Measurements from ENCODE around the gene LEFTY2.
A peak's percentile ranks its signal among the peaks of the same experiment; 100 is the strongest.
"Not testable (repeated sequence)": the region's sequence is repeated elsewhere in the genome, so short reads cannot be mapped to it uniquely, and the experiment has no call there.

LEFTY2 gene

DNA sequence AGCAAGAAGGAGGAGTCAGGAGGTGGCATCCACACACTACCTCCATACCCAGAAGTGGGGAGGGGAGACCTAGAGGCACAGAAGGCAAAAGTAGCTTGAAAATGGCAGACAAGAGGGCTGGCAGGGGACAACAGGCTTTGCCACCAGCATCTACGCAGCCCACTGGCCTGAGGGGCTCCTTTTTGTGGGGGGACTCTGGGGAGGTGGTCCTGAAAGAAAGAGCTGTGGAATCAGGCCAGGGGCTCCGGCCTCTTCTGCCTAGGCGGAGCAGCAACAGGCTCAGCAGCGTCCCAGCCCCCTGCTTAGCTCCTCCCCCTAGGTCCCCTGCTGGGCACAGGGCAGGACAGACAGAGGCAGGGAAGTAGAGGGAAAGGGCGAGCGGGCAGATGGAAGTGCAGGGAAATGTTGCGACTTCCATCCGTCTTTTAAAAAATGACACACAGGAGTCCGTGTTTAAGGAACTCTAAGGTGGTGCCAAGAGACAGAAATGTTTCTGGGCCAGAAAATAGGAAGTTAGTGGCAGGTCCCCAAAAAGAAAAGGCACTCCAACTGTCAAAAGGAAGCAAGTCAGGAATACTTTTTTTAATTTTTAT is 10.0 kb upstream of the LEFTY2 start:
- no peak for DNase-seq

DNA sequence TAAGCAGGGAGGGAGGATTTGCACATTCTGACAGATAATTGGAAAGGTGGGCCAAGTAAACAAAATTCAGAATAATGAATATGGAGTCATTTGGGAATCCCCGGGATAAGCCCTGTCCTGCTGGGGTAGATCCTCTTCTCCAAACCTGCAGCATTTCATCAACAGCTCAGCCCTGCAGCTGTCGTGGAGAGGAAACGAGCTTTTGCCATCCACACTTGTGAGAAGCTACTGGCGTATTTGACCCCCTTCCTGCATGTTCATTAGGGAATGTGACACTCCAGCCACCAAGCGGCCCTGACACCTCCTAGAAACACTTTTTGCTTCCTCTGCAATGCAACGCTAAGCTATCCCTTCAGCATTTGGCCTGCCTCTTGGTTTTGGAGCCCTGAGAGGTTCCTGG is 8.0 kb upstream of the LEFTY2 start:
- no peak for DNase-seq

DNA sequence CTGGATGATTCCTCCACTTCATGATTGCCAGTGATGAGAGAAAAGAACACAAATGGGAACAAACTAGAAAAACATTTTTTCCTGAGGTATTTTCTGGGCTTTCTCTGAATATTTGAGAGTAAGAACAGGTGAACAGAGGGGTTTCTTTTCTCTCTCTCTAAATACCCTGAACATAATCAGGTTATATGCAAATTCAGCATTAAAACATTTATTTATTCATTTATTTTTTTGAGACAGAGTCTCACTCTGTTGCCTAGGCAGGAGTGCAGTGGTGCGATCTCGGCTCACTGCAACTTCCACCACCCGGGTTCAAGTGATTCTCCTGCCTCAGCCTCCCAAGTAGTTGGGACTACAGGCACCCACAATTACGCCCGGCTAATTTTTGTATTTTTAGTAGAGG is 5.8 kb upstream of the LEFTY2 start:
- no peak for DNase-seq

DNA sequence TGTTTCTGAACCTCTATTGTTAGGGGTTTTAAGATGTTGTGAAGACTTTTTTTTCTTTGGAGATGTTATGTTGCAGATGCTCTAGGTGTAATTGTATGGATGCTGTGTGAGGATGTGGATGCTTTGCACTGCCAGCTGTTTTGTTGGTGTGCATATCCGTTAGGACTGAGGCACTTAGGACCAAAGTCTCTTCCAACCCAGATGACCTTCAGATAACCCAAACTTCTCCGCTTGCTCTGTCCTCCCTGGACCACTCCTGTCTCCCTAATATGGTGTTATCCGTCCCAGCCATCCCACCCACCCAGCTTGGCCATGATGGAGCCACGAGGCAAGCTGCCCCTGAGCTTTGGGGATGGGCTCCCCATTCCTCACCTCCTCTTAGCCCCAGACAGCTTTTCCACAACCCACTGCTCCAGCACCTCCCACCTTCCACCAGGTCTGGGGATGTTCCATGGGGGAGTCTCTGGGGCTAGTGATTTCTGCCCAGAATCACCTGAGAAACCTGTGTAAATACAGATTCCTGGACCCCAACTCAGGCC is 5.1 kb upstream of the LEFTY2 start:
- no peak for DNase-seq

DNA sequence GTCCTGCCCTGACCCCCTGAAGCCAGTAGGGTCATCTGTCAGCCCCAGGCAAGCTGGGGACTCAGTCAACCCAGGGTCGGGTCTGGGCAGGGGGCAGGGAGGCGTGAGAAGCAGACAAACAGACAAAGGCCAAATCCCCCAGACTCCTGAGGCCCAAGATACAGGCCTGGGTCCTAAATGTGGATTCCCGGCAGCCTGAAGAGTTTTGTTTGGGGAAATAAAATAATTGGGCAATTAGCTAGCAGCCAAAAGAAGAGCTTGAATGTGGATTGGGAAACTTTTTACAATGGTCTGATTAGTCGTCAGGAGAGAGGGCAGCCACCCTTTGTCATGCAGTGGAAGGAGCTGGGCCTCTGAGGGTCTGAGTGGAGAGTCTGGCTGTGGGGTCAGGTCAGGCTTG is 4.5 kb upstream of the LEFTY2 start:
- DNase-seq, result no peak

DNA sequence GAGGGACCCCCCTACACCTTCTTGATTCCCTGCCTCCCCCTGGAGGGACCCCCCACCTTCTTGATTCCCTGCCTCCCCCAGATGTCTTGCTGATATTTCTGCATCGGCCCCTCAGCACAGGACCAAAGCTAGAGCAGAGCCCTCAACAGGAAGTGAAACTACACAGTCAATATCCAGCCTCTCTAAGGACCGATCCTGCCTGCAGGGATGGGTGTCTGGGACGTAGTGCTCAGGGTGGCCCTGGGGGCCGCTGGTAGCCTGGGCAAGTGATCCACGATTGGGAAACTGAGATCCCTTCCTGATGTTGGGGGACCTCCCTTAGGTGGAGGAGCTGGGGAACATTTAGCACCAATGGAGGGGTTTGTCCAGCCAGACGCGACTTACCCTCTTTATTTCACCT is 3.9 kb upstream of the LEFTY2 start:
- DNase-seq, result no peak

DNA sequence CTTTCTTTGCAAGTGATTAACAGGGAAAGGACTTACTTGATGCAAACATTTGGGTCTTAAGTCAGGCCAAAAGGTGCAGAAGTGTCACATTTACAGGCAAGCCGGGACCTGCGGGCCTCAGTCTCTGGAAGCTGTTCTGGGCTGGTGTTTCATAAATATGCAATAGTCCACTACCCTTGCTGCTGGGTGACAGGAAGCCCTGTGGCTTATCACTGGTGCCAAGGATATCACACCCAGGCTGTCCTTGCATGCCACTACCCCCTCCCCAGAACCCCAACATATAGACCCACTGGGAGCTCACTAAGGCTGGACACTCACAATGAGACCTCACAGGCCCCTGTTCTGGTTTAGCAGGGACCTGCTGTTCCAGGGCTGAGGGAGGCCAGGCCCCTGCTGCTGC is 3.4 kb upstream of the LEFTY2 start:
- no peak for DNase-seq

DNA sequence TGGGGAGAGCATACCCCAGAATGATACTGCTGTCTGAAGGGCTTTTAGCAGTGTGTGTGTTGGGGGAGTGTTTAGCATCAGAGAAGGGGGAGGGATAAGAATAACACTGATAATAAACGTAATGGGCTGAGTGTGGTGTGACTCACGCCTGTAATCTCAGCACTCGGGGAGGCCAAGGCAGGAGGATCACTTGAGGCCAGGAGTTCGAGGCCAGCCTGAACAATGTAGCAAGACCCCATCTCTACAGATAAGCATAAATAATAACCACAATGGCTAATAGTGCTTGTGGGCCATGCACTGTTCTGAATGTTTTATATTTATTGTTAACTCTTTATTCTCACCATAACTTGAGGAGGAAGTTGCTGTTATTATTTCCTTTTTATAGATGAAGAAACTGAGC is 2.6 kb upstream of the LEFTY2 start:
- DNase-seq, result no peak

DNA sequence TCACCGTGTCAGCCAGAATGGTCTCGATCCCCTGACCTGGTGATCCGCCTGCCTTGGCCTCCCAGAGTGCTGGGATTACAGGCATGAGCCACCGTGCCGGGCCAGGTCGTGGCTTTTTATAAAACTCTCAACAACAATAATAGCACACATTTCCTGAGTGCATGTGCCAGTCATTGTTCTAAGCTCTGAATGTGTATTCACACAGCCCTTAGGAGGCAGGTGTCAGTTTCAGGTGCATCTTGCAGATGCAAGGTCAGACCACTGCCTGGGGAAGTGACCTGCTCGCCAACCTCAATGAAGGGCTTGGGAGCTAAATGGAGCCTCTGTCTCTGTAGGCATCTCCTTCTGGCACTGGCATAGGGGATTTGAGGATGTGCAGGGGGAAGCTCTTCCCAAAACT is 1.6 kb upstream of the LEFTY2 start:
- DNase-seq, result no peak

DNA sequence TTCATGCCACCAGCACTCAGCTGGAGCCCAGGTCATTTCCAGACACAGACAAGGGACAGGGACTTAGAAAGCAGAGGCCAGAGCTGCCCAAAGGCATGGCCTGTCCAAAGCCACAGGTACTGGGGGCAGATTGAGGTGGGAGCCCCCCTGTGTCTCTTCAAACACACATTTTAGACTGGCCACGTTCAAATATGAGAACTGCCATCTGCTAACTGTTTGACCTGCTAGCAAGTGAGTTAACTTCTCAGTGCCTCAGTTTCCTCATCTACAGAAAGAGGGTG is 862 bp upstream of the LEFTY2 start:
- DNase-seq, result no peak

DNA sequence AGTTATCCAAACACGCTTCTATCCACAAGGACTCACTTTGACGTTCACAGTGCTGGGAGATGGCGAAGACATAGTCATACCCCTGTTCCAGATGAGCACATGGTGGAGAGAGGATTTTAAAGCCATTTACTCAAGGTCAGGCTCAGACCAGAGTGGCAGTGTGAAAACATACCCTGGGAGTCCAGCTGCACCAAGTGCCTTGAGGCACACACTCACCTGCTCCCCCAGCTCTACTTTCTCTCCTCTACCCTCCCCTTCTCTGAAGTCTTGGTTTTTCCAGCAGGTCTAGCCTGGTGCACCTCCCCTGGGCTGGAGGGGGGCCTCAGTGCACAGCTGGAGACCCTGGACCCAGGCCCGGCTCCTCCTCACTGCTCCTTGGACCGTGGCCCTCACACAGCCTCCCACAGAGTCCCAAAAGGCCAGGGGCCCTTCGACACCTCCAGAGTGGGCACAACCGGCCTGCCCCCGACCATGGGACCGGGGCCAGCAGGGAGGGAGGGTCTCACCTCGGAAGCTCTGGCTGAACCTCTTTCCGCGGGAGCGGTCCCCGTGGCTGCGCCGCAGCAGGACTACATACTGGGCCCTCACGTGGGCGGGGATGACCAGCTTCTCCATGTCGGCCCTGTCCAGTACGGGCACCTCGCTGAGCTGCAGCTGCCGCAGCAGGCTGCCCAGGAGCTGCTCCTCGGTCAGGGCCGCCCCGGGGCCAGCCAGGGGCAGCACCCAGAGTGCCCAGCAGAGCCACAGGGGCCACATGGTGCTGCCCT is 452 bp downstream of the LEFTY2 start:
- no peak for DNase-seq

DNA sequence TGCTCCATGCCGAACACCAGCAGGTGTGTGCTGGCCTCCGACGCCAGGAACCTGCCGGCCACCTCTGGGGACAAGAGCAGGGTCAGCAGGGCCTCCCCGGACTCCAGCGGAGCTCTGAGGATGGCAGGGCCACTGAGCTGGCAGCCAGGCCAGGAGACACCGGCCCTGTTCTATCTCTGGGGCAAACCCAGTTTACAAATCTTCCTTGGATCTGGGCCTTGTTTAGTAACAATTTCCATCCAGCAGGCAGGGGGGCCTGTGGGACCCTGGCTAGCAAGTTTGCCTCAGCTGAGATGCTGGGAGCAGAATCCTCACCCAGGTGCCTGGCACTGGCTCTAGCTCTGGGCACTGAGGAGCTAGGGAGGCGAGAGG is 1.1 kb downstream of the LEFTY2 start:
- DNase-seq, result not testable (repeated sequence)

DNA sequence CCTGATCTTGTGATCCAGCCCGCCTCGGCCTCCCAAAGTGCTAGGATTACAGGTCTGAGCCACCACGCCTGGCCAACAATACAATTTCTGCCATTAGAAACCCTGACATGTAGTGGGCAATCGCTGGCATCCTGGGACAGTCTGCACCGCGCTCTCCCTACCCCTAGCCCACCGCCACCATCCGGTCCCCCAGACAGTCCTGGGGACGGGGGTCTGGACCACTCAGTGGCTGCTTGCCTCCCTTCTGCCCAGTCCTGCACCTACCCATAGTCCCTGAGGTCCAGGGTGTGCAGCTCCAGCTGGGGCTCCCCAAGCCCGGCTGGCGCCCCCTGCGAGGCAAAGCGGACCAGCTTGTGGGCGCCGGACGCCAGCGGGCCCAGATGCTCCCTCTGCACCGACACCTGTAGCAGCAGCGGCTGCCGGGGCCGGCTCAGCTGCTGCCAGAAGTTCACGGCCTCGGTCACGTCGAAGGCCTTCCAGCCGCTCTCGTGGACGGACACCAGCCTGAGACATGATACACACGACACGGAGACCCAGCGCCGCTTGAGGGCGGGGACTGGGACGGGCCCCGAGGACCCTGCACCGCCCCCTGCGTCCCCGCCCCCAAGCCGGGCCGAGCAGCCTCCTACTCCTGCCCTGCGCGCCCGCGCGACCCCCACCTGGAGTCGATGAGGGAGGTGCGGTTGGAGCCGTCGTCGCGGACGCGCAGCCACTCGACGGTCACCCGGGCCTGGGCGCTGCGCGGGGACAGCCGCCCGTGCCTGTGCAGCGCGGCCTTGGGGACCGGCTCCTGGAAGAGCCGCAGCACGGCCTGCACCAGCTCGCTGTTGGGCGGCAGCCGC is 1.7 kb downstream of the LEFTY2 start:
- DNase-seq, result peak; percentile 55

DNA sequence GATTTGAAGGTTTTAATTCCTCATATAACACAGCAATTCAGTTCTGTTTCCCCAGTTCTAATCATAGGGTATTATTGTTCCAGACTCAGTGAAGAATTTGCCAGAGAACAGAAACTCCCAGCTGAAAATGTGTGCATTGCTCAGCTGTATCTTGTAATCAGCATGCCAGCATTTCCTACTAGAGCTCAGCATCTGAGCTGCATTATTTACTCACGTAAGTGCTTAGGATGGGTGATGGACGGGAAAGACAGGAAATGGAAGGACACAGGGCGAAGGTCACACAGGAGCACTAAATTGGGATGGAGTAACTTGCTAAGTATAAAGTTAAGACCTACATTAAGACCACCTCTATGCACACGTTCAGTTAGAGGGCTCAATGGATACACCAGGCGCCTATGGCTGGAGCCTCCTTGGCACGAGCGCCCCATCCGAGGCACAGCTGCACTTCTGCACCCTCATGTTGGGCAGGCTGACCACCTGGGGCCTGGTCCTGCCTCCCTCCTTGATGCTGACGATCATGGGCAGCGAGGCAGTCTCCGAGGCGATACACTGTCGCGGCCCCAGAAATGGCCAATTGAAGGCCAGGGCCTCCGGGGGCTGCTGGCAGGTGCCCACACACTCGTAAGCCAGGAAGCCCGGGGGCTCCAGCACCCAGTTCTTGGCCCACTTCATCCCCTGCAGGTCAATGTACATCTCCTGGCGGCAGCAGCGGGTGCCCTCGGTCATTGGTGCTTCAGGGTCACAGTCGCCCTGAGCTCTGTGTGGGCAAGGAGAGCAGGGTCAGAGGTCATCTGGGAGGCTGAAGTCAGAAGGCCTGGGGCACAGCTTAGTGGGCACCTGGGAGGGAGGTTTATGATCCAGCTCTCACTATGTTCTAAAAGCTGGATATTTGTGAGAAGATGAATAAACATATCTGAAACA is 3.7 kb downstream of the LEFTY2 start:
- no peak for DNase-seq

DNA sequence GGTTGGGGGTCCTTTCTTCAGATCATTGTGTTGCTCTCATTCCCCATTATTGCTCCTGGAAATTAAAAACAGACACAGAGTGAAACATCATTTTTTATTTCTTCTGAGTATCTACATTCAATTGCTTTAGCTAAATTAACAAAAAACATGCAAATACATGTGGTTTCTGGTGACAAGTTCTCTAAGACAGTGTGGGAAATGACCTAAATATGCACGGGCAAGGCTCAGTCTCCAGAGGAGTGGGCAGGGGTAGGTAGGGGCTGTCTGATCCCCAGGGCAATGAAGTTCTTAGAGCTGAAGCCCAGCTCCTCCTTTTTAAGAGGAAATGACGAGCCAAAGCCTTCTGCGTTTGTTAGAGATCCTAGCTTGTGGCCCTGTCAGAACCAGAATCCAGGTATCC is 4.5 kb downstream of the LEFTY2 start:
- no peak for DNase-seq

DNA sequence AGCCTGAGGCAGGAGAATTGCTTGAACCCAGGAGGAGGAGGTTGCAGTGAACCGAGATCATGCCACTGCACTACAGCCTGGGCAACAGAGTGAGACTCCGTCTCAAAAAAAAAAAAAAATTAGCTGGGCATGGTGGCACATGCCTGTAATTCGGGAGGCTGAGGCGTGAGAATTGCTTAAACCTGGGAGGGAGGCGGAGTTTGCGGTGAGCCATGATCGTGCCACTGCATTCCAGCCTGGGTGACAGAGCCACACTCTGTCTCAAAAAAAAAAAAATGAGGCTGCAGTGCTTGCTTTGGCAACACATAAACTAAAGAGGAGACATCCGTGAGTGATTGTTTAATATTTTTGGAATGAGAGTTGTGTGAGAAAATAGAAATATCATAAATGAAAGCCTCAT is 4.9 kb downstream of the LEFTY2 start:
- not testable (repeated sequence) for DNase-seq

DNA sequence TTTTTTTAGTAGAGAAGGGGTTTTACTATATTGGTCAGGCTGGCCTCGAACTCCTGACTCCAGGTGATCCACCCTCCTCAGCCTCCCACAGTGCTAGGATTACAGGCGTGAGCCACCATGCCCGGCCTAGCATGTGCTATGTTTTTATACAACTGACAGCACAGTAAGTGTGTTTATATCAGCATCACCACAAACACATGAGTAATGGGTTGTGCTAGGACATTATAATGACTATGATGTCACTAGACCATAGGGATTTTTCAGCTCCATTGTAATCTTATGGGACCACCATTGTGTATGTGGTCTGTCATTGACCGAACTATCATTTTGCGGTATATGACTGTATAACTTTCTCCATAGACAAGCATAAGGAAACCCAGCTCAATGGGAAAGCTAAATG is 6.3 kb downstream of the LEFTY2 start:
- DNase-seq, result no peak

DNA sequence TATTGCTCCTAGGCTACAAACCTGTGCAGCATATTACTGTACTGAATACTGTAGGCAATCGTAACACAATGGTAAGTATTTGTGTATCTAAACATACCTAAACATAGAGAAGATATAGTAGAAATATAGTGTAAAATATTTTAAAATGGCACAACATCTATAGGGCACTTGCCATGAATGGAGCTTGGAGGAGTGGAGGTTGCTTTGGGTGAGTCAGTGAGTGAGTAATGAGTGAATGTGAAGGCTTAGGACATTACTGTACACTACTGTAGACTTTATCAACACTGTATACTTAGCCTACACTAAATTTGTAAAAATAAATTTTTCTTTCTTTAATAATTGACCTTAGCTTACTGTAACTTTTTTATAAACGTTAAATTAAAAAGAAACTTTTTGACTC is 7.9 kb downstream of the LEFTY2 start:
- DNase-seq, result no peak

DNA sequence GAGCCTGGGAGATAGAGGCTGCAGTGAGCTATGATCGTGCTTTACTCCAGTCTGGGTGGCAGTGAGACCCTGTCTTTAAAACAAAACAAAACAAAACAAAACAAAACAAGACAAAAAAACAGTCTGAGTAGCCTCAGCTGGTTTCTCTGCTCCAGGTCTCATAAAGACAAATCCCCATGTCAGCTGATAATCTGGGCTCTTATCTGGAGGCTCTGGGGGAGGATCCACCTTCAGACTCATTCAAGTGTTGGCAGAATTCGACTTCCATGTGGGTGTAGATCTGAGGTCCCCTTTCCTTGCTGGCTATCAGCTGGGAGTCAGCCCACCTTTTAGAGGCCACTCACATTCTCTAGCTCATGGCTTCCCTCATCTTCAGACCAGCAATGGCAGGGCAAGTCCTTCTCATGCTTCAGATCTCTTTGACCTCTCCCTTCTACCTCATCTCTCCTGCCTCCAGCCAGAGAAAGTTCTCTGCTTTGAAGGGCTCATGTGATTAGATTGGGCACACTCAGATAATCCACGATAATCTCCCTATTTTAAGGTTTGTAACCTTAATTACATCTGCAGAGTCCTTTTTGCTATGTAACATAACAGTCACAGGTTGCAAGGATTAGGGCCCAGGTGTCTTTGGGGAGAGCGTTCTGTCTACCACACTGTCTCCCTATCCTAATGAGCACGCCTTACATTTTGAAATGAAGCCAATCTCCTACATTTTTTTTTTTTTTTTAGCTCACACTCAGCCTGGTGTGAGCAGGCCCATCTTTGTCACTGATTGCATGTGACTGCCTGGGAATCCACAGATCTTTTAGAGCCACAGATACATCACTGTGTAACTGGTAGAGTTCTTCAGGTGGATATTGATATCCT is 9.5 kb downstream of the LEFTY2 start:
- no peak for DNase-seq

DNA sequence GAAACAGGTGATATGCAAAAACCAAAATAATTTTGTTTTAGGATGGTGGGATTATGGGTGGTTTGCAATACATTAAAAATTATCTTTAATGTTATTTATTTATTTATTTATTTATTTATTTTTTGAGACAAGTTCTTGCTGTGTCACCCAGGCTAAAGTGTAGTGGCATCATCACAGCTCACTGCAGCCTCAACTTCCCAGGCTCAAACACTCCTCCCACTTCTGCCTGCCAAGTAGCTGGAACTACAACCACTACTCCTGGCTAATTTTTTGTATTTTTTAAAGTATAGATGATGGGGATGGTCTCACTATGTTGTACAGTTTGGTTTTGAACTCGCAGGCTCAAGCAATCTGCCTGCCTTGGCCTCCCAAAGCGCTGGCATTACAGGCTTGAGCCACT is 10.5 kb downstream of the LEFTY2 start:
- no peak for DNase-seq

DNA sequence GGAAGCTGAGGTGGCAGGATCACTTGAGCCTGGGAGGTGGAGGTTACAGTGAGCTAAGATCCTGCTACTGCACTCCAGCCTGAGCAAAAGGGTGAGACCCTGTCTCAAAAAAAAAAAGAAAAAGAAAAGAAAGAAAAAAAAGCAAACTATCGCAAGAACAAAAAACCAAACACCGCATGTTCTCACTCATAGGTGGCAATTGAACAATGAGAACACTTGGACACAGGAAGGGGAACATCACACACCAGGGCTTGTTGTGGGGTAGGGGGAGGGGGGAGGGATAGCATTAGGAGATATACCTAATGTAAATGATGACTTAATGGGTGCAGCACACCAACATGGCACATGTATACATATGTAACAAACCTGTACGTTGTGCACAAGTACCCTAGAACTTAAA is 11.6 kb downstream of the LEFTY2 start:
- not testable (repeated sequence) for DNase-seq

All from retina (tissue), 1 donor.